AG09319 (cell line): ENCODE measurements around the gene ATXN7L3.
"Not testable (repeated sequence)": the region's sequence is repeated elsewhere in the genome, so short reads cannot be mapped to it uniquely, and the experiment has no call there.

ENCODE experiments used
- DNase-seq: peaks from one replicate; pipeline ENCODE4 v3.0.0-alpha.2; 2010; ENCODE audit warnings: low read depth; ENCODE audit errors: extremely low read depth
- TF ChIP-seq, protein P1 (sequence below): IDR thresholded peaks from 2 replicates; pipeline ENCODE4 v1.5.1; 2011; ENCODE audit warnings: low read depth, mild to moderate bottlenecking, inconsistent platforms, low read length, moderate library complexity

ATXN7L3 gene, protein sequence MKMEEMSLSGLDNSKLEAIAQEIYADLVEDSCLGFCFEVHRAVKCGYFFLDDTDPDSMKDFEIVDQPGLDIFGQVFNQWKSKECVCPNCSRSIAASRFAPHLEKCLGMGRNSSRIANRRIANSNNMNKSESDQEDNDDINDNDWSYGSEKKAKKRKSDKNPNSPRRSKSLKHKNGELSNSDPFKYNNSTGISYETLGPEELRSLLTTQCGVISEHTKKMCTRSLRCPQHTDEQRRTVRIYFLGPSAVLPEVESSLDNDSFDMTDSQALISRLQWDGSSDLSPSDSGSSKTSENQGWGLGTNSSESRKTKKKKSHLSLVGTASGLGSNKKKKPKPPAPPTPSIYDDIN

DNA sequence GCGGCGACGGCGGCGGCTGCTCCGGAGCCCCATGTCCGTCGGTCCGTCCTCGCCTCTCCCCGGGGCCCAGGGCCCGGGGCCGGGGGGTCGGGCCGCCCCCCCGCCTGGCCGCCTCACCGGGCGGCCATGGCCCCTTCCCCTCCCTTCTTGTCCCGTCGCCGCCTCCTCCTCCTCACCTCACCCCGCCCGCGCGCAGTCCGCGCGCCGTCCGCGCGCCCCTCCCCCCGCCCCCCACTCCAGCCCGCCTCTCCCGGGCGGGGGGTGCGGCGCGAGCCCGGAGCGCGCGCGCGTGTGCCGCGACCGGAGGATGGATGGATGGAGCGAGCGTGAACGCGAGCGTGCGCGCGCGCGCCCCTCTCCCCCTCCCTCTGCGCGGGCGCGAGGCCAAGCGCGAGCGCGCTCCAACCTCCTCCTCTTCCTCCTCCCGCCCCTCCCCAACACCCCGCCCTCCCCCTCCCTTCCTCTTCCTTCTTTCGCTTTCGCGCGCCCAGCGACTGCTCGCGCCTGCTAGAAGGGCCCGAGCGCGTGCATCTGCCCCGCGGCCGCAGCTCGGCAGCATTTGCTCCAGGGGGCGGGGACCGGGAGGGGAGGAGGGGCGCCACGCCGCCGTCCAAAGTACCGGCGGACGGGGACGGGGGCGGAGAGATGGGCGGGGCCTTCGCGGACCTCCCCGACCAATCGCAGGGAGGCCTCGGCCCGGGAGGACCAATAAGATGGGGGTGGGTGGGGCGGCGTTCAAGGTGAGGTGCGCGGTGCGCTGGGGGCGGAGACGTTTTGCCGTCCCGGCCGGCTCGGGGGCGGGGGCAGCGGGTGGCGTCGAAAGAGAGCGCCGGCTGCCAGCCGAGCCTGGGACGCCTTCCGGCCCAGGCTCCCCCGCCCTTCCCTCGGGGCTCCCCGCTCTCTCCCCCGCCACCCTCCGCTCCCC, at the start of gene ATXN7L3:
Gene ATXN7L3, minus strand, starts transcription at position 332 of the 925 bp plus-strand sequence. CDS start 1,814 bp downstream, outside the sequence.
- TF ChIP-seq, protein P1, sequence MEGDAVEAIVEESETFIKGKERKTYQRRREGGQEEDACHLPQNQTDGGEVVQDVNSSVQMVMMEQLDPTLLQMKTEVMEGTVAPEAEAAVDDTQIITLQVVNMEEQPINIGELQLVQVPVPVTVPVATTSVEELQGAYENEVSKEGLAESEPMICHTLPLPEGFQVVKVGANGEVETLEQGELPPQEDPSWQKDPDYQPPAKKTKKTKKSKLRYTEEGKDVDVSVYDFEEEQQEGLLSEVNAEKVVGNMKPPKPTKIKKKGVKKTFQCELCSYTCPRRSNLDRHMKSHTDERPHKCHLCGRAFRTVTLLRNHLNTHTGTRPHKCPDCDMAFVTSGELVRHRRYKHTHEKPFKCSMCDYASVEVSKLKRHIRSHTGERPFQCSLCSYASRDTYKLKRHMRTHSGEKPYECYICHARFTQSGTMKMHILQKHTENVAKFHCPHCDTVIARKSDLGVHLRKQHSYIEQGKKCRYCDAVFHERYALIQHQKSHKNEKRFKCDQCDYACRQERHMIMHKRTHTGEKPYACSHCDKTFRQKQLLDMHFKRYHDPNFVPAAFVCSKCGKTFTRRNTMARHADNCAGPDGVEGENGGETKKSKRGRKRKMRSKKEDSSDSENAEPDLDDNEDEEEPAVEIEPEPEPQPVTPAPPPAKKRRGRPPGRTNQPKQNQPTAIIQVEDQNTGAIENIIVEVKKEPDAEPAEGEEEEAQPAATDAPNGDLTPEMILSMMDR = no peak
- peak; percentile 97 for DNase-seq

DNA sequence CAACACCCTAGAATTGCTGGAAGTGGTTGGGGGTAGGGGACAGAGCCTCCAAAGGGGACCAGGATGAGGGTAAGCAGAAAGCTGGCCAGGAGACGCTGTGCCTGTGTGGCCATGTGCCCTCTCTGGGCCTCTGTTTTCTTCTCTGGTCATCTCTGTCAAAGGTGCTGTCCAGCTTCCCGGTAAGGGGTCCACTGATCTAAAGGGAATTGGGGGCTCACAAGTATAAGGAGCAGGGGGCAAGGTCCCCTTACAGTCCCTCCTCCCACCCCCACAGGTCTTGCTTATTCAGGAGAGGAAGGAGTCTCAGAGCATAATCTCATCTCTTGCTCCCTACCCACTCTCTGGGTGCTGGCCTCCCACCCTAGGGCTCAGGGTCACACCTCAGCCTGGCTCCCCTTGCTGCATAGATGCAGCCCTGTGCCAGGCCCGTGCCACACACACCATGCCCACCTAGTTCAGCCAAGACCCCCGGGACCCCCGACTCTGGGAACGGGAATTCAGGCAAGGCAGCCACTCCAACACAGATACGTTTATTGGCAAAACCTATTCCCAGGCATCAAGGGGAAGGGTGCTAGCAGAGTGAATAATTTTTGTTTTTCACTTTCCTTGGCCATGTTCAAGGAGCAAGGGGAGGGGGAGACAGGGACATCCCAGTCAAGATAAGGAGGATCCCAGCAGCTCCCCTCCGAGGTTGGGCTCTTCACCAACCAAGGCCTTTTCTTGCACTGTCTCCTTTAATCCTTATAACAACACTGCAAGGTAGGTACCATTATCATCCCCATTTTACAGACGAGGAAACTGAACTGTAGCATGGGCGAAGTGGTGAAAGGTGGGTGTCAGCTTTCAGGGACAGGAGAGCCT, 48.4 kb upstream of the ATXN7L3 start:
- no peak for DNase-seq
- TF ChIP-seq, protein P1 = no peak

DNA sequence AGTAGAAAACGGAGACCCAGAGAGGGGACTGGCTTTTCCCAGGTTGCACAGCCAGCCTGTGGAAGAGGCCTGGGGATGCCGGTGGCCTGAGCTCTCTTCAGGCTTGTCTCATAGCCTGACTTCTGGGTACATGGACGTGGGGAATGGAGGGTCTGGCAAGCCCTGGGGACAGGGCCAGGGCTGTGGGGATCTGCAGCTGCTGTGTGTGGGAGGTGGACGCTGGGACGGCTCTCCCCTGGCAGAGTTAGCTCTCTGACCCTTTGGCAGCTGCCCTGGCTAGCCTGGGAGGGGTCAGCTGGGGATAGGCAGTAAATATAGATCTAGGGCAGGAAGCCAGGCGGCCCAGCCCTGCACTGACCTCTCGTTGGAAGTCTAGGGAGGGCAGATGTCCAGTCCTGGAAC, 47.8 kb upstream of the ATXN7L3 start:
- TF ChIP-seq, protein P1 = no peak

DNA sequence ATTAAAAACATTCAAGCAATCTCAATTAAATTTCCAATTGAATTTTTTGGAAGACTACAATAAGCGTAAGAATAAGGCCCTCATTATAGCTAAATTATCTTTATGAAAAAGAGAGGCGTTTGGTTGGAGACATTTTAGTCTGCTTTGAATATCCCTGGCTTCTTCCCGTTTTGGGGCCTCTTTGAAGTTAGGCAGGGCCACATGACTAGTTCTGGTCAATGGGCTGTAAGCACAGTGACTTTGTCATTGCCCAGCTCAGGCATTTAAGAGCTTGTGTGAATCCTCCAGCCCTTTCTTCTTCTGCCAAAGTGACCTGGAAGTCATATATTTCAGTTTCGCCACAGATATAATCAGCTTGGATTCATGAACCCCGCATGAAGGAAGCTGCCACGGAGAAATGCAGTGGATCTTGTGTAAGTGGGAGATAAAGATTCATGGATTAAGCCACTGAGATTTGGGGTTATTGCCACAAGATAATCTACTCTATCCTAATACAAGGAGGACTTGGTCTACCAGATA, 41.5 kb upstream of the ATXN7L3 start:
- no peak for DNase-seq
- TF ChIP-seq, protein P1 = no peak

More for the DNA sequence above, 47.8 kb upstream of the ATXN7L3 start:
- DNase-seq = no peak

DNA sequence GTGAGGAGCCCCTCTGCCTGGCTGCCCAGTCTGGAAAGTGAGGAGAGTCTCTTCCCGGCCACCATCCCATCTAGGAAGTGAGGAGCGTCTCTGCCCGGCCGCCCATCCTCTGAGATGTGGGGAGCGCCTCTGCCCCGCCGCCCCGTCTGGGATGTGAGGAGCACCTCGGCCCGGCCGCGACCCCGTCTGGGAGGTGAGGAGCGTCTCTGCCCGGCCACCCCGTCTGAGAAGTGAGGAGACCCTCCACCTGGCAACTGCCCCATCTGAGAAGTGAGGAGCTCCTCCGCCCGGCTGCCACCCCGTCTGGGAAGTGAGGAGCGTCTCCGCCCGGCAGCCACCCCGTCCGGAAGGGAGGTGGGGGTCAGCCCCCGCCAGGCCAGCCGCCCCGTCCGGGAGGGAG, 38.2 kb upstream of the ATXN7L3 start:
- DNase-seq = not testable (repeated sequence)

DNA sequence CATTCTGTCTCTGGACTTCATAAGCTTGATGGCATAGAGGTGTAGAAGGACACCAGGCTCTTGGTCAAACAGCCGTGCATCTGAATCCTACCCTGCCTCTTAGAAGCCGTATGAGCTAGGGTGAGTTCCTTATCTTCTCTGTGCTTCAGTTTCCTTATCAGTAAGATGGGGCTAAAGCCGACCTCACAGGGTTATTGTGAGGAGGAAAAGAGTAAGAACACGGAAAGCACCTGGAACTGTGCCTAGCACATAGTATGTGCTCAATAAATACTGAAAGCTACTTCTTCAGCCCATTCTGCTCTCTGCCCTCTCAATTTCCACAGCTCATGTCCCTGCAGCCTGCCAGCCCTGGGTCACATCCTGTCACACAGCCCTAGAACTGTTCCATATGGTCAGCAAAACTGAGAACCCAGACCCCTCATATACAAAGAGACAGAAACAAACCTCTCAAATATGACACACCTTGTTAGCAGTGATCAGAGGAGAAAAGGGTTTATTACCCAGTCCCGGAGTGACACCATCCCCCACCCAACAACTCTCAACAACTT, 36.8 kb upstream of the ATXN7L3 start:
- TF ChIP-seq, protein P1 = no peak
- DNase-seq = no peak

DNA sequence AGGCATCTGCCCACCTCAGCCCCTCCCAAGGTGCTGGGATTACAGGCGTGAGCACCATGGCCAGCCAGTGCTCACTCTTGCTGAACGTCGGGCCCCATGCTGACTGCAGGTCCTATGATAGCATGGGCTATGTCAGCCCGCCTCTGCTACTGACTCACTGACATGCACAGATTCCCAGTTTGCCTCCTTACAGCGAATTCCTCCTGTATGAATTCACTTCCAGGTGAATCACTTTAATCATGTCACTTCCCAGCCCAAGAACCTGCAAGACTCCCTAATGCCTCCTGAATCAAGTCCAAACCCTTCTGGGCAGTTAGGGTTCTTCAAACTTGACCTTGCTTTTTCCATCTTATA, 35.9 kb upstream of the ATXN7L3 start:
- TF ChIP-seq, protein P1 = no peak
- DNase-seq = no peak
